Astrocyte (in vitro differentiated cells and primary cell): ENCODE measurements around the gene DSC1.

ENCODE experiments used
- CTCF ChIP-seq: IDR thresholded peaks from 2 replicates; pipeline ENCODE4 v1.5.1; 2011; ENCODE audit warnings: low read depth, mild to moderate bottlenecking, inconsistent platforms, low read length, moderate library complexity; ENCODE audit not compliant: insufficient read depth
- EZH2 ChIP-seq: IDR thresholded peaks from 2 replicates; pipeline ENCODE4 v1.6.1; 2012; ENCODE audit warnings: mild to moderate bottlenecking, low read length, inconsistent platforms; ENCODE audit not compliant: insufficient read depth

GRCh38 chr18:31100436-31101182 is 62.0 kb downstream of the DSC1 start:
- no peak for TF ChIP-seq CTCF
- TF ChIP-seq EZH2: no peak
